ENCODE measurements around the gene RIPOR2.
"Not testable (repeated sequence)": the region's sequence is repeated elsewhere in the genome, so short reads cannot be mapped to it uniquely, and the experiment has no call there.

RIPOR2 gene

DNA sequence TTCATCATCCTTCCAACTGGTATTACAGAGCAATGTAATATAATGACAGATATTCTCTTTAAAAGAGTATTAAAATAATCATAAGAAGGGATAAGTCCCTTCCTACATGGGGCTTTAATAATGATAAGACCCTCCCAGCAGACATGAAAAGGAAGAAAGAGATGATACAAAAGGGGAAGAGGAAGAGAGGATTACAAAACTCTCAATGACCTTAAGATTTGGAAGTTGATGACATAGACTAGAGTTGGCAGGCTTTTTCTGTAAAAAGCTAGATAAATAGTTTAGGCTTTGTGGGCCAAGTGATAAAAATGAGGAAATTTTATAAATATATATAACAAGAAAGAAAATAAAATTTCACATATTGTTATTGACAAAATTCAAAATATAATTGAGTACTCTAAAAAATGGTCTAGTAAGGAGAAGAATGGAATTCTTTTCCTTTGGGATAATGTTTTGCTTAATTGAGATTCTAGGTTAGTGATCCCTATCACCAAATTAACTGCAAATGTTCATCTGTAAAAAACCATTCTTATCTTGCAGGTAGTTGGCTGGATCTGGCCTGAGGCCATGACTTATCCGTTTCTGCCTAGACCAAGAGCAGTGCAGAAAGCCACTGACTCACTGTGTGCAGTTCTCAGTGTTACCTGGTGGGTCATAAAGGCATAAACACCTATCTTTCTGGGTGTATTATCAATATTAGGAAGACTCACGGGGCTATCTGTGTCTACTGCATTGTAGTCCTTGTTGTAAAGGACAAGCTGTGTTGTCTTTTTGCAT, 11.0 kb downstream of the RIPOR2 start:
- DNase-seq, result peak in 1 of 2 experiments; percentile 32

GRCh38 chr6:24923885-24924401, 11.8 kb downstream of the RIPOR2 start:
- no peak for DNase-seq

DNA sequence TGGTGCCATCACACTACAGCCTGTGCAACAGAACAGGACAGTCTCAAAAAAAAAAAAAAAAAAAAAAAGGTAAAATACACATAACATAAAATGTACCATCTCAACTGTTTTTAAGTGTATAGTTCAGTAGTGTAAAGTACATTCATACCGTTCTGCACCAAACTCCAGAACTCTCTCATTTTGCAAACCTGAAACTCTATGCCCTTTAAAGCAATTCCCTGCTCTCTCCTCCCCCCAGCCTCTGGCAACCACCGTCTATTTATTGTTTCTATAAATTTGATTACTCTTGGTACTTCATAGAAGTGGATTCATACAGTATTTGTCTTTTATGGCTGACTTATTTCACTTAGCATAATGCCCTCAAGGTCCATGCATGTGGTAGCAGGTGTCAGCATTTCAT, 12.9 kb downstream of the RIPOR2 start:
- DNase-seq, result no peak

DNA sequence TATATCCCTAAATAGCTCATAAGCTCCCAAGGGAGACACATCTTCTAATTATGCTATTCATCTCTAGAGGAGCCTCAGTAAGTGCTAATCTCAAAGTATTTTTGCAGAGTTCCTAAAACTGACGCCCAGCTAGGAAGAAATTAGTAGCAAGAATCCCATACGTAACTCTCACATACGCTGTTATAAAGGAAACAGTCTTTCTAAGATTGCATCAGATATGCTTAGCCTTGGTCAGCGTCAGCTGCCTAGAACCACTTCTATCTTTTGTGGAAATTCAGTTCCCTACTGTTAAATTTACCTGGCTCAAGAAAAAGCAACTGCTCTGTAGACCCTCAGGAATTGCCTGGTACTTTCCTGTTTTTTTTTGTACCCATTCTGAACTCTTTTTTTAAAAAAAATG, 13.6 kb downstream of the RIPOR2 start:
- no peak for DNase-seq

- no peak for DNase-seq
Observed at GRCh38 chr6:24920136-24920535, 15.6 kb downstream of the RIPOR2 start.

DNA sequence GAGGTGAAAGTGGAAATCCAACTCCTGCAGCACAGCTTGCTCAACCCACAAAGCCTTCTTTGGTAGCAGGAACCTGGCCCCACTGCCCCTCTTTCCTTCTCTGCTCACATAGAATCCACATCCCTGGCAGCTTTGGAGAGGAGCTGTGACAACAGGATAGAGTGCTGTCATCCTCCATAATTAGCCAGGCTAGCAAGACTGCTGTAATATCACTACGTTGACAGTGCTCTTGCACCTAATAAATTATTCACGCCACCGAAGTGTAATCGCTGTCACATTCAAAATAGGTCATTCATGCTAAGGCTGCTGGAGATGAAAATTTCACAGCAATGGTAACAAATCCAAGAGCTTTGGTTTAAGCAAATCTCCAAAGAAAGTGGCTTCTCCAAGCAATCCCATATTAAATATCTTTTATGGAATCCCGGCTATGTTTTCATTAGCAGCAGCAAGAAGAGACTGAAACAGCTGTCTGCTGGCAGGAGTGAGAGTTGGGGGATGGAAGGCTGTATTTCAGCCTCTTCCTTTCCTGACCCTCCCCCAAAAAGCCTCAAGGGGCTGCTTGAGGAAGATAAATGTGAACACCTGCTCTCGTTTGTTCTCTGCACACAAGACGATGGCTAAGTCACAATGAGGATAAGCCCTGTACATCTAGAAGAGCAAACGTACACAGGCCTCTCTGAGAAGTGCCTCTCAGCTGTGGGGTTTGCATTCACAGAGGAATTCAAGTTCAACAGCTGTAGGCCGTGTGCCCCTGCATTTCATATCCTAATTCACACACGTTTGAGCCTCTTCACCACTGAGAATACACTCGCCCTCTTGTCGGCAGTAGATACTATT, 16.5 kb downstream of the RIPOR2 start:
- no peak for DNase-seq

DNA sequence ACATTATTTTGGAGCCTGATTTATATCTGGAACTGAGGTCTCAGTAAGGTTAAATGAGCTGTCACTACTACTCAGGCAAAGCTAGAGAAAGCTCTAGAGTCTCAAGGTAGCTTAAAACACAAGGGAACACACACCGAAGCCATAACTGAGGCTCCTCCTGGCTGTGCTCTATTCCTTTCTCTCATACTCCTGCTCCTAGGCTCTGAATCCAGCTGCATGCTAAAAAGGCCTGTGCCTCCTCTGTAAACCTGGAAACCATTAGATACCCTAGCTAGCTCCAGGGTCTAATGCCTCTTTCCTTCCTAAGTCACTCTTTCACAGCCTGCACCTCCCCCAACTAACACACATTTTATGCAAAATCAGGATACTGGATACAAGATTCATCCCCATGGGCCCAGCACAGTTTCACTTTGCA, 17.1 kb downstream of the RIPOR2 start:
- DNase-seq, result no peak

GRCh38 chr6:24916496-24916895, 19.3 kb downstream of the RIPOR2 start:
- DNase-seq, result no peak

DNA sequence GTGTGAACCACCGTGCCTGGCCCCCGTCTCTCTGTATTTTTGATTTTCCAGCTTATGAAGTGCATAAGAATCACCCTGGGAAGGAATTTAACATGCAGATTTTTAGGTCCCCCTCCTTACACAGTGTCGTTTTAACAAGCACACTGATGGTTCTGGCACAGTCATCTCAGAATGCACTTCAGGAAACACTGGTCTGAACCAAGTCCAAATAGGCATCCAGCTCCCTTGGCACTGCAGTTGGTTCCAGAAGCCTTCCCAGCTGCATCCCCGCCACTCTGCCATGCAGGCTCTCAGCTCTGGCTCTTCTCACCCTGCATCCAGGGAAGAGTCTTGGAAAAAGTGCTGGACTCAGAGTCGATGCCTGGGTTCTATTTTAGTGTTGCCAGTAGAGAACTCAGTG, 20.1 kb downstream of the RIPOR2 start:
- no peak for DNase-seq

GRCh38 chr6:24914082-24914481, 21.7 kb downstream of the RIPOR2 start:
- DNase-seq, result not testable (repeated sequence)

- DNase-seq, result no peak
Observed at GRCh38 chr6:24911796-24912382, 23.9 kb downstream of the RIPOR2 start.

DNA sequence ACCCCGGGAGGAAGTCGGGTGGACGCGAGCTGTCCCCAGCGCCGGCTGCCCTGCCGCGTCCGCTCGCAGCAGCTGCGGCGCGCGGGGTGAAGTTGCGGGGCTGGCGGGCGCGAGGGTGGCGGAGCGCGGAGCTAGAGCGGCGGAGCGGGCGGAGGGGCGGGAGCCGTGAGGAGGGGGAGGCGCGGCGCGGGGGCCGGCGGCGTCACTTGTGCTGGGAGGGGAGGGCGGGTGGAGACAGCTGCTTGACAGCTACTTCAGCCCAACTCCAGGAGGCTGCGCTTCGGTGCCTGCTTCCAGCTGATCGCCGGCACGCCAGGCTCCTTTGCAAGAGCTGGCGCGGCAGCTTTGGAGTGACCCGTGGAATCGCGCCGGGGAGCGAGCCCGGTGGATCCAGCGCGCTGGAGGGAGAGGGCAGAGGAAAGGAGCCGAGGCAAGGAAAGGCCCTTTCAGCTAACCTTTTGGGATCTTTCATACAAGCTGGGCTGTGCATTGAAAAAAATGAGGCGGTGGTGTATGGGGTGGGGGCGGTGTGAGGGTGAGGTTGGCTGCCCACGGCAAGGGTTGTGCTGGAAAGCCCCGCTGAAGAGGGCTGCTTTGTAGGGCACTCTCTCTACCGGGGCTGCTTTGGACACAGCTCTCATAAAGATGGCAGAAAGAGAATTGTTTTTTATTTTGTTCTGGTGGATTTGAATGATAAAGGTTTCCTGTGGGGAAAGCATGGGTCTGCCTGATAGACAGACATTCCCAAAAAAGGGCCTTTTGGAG, 24.6 kb downstream of the RIPOR2 start:
- DNase-seq, result peak; percentile 38 to 49

- peak in 1 of 2 experiments; percentile 24 for DNase-seq
Observed at GRCh38 chr6:24910331-24910960, 25.3 kb downstream of the RIPOR2 start.

- DNase-seq, result no peak
Observed at GRCh38 chr6:24909241-24910216, 26.2 kb downstream of the RIPOR2 start.

- no peak for DNase-seq
Observed at GRCh38 chr6:24908650-24909035, 27.1 kb downstream of the RIPOR2 start.

DNA sequence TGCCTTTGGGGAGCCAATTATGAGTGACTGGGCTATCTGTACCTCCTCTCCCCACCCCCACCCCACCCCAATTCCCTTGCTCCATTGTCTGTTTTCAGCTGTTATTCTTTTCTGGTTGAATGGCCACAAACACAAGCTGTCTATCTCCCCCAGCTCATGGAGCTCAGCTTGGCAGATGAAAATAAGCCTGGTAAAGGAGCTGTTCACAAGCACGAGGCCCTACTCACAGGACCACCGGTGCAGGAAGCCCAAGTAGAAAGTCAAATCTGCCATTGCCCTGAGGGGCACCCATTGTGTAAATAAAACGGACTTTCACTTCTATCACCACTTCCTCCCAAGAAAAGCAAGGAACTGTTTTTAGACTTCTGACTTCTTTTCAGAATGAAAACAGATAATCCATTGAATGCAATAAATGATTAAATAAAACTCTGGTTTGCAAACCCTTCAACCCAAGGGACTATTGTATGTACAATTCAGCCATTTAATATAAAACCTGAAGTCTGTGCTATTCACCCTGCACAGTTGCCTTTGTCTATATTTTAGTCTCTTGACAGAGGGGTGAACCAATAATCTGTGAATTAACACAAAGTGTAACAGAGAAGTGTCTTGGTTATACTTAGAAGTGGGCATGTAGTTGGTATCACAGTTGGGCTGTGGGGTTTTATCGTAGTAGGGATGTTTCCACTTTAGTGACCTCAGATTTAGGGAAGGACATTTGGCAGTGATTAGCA, 27.7 kb downstream of the RIPOR2 start:
- no peak for DNase-seq

- DNase-seq, result no peak
Observed at GRCh38 chr6:24906314-24906713, 29.4 kb downstream of the RIPOR2 start.

DNA sequence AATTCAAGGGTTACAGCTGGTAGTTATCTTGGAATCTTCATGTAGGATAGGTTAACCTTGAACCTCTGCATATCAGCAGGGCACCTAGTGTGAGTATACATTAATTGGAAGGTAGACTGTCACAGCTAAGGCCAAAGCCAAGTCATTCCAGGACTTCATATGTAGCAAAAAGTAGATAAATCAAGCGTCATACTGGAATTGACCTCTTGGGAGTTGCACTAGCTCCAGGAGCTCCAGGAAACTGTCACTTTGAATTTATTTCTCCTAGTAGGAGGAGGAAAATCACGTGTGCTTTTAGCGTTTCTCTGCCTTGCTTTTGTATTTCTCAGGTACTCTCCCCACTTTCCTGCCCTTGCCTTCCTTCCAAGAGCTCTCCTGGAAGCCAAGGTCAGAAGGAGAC, 30.3 kb downstream of the RIPOR2 start:
- DNase-seq, result no peak

GRCh38 chr6:24903681-24904080, 32.1 kb downstream of the RIPOR2 start:
- no peak for DNase-seq

GRCh38 chr6:24902782-24903181, 33.0 kb downstream of the RIPOR2 start:
- DNase-seq, result no peak

All from activated CD4-positive, alpha-beta T cell treated with anti-CD3 and anti-CD28 coated beads, Interleukin-2, amount 50 U/mL, for 4 hours (primary cell).